C4-2B (cell line): Measurements from ENCODE around the gene BMAL2.

Experiments
- H3K27ac ChIP-seq: fragments of 450-650 bp; 2 replicates; pipeline ENCODE4 v1.5.1; 2017
- CTCF ChIP-seq: fragments of 450-650 bp; conservative IDR thresholded peaks from 2 replicates; pipeline ENCODE4 v1.5.1; 2017; ENCODE audit warnings: mild to moderate bottlenecking
- ZFX ChIP-seq: fragments of 450-650 bp; IDR thresholded peaks from 2 replicates; pipeline ENCODE4 v1.6.1; 2017

The BMAL2 gene

GRCh38 chr12:27351476-27351875 is 18.8 kb downstream of the BMAL2 start:
- H3K27ac ChIP-seq: no peak overlapping the region
- TF ChIP-seq CTCF: no peak
- no peak for TF ChIP-seq ZFX

GRCh38 chr12:27355486-27355885 is 22.9 kb downstream of the BMAL2 start:
- TF ChIP-seq ZFX (no peak), CTCF (no peak)
- no peak overlapping the region for H3K27ac ChIP-seq

- no peak overlapping the region for H3K27ac ChIP-seq
- TF ChIP-seq ZFX: no peak
- no peak for TF ChIP-seq CTCF
These were observed 23.3 kb downstream of the BMAL2 start for GRCh38 chr12:27355979-27356378.

- TF ChIP-seq CTCF (no peak), ZFX (no peak)
These were observed 27.1 kb downstream of the BMAL2 start for GRCh38 chr12:27359578-27360340.

GRCh38 chr12:27361372-27361771 is 28.7 kb downstream of the BMAL2 start:
- TF ChIP-seq CTCF (no peak), ZFX (no peak)
- no peak overlapping the region for H3K27ac ChIP-seq

More at GRCh38 chr12:27359578-27360340, 27.1 kb downstream of the BMAL2 start:
- no peak overlapping the region for H3K27ac ChIP-seq

GRCh38 chr12:27366621-27367020 is 34.0 kb downstream of the BMAL2 start:
- TF ChIP-seq CTCF: no peak
- TF ChIP-seq ZFX: no peak
- H3K27ac ChIP-seq: no peak overlapping the region

GRCh38 chr12:27367078-27367477 is 34.4 kb downstream of the BMAL2 start:
- TF ChIP-seq CTCF: no peak
- TF ChIP-seq ZFX: no peak

More at GRCh38 chr12:27367078-27367477, 34.4 kb downstream of the BMAL2 start:
- H3K27ac ChIP-seq: no peak overlapping the region
